IMR-90 (cell line): Measurements from ENCODE around the gene ZNF827. TPM values are rescaled to one million over a fixed set of nuclear protein-coding genes. Genes with fewer than 3 reads are reported as not detected.

Experiments used
- ATAC-seq: fragments of 200-7000 bp; cut with Tn5 transposase; 2 replicates; pipeline ENCODE4 v1.9.1; 2020; ENCODE audit warnings: low read depth, mild to moderate bottlenecking, moderate library complexity
- BruUV-seq: library from RNA; stranded (reverse); fragments of 400-500 nt; replicated peaks from 2 replicates; lab custom pipeline; 2021; lab: Mats Ljungman, UMichigan
- CTCF ChIA-PET: fragments of 300-600 bp; formaldehyde crosslinking; extraction: SDS; loops from one replicate; lab custom pipeline; 2021; ENCODE audit warnings: antibody characterized with exemption; lab: Yijun Ruan, JAX
- POLR2A ChIA-PET: fragments of 300-600 bp; sonication (Branson Sonifier 250); formaldehyde crosslinking; loops from one replicate; lab custom pipeline; 2022; ENCODE audit warnings: antibody characterized with exemption; ENCODE audit not compliant: unreplicated experiment; lab: Charles Lee
- DNase-seq: peaks from one replicate; pipeline ENCODE4 v3.0.0; 2013
- H2AFZ ChIP-seq: replicated peaks from 2 replicates; pipeline ENCODE3; 2013; ENCODE audit warnings: low read length, mild to moderate bottlenecking; ENCODE audit not compliant: poor library complexity
- H2AK5ac ChIP-seq: 2 replicates; pipeline ENCODE4 v1.6.1; 2013; ENCODE audit warnings: low read depth, low read length, inconsistent platforms
- H2AK9ac ChIP-seq: replicated peaks from 2 replicates; pipeline ENCODE3; 2013; ENCODE audit warnings: mild to moderate bottlenecking, low read depth, low read length, moderate library complexity; ENCODE audit not compliant: poor library complexity
- H2BK120ac ChIP-seq: 2 replicates; pipeline ENCODE4 v1.6.1; 2013; ENCODE audit warnings: low read depth, low read length, inconsistent platforms
- H2BK15ac ChIP-seq: 3 replicates; pipeline ENCODE4 v1.6.1; 2013; ENCODE audit warnings: low read depth, low read length, inconsistent platforms
- H2BK20ac ChIP-seq: 2 replicates; pipeline ENCODE4 v1.6.1; 2013; ENCODE audit warnings: low read depth, mild to moderate bottlenecking, inconsistent platforms, low read length, moderate library complexity
- H2BK5ac ChIP-seq: 2 replicates; pipeline ENCODE4 v1.6.1; 2013; ENCODE audit warnings: mild to moderate bottlenecking, low read depth, low read length, inconsistent platforms; ENCODE audit not compliant: poor library complexity, severe bottlenecking
- H3K14ac ChIP-seq: replicated peaks from 2 replicates; pipeline ENCODE4 v1.6.1; 2013; ENCODE audit warnings: low read depth, low read length, inconsistent platforms
- H3K18ac ChIP-seq: 2 replicates; pipeline ENCODE4 v1.6.1; 2013; ENCODE audit warnings: low read depth, low read length, control low read depth
- H3K23ac ChIP-seq: 2 replicates; pipeline ENCODE4 v1.6.1; 2013; ENCODE audit warnings: low read depth, low read length, inconsistent platforms
- H3K27ac ChIP-seq: 2 replicates; pipeline ENCODE4 v1.5.1; 2013; ENCODE audit warnings: mild to moderate bottlenecking, control low read depth, low read length; ENCODE audit not compliant: insufficient read depth
- H3K27me3 ChIP-seq: 2 replicates; pipeline ENCODE4 v1.6.1; 2013; ENCODE audit warnings: low read length; ENCODE audit not compliant: control insufficient read depth, insufficient read depth
- H3K36me3 ChIP-seq: 2 replicates; pipeline ENCODE4 v1.6.1; 2013; ENCODE audit warnings: low read length, mixed read lengths; ENCODE audit not compliant: control insufficient read depth, insufficient read depth
- H3K4ac ChIP-seq: 2 replicates; pipeline ENCODE4 v1.6.1; 2013; ENCODE audit warnings: low read depth, low read length, inconsistent platforms
- H3K4me1 ChIP-seq: 2 replicates; pipeline ENCODE4 v1.6.1; 2013; ENCODE audit warnings: low read length, mixed read lengths; ENCODE audit not compliant: control insufficient read depth, insufficient read depth
- H3K4me2 ChIP-seq: 2 replicates; pipeline ENCODE4 v1.6.1; 2013; ENCODE audit warnings: low read depth, mild to moderate bottlenecking, control low read depth, low read length, moderate library complexity
- H3K4me3 ChIP-seq: 2 replicates; pipeline ENCODE4 v1.5.1; 2013; ENCODE audit warnings: low read depth, mild to moderate bottlenecking, control low read depth, low read length, moderate library complexity; ENCODE audit not compliant: insufficient read depth
- H3K56ac ChIP-seq: 2 replicates; pipeline ENCODE4 v1.6.1; 2013; ENCODE audit warnings: low read length, inconsistent platforms; ENCODE audit not compliant: insufficient read depth; ENCODE audit errors: extremely low read depth
- H3K79me1 ChIP-seq, 2 experiments: 2 replicates each; pipeline ENCODE4 v1.6.1; 2013; ENCODE audit warnings: low read length in 2 of 2, inconsistent platforms in 1 of 2, low read depth in 1 of 2
- H3K9ac ChIP-seq: 2 replicates; pipeline ENCODE4 v1.6.1; 2013; ENCODE audit warnings: low read depth, low read length, control low read depth
- H3K9me1 ChIP-seq: 2 replicates; pipeline ENCODE4 v1.6.1; 2013; ENCODE audit warnings: low read length, inconsistent platforms; ENCODE audit not compliant: insufficient read depth
- H3K9me3 ChIP-seq: 2 replicates; pipeline ENCODE4 v1.6.1; 2013; ENCODE audit warnings: low read length; ENCODE audit not compliant: control insufficient read depth, insufficient read depth
- H4K20me1 ChIP-seq: 2 replicates; pipeline ENCODE4 v1.6.1; 2013; ENCODE audit warnings: low read length, inconsistent platforms; ENCODE audit not compliant: insufficient read depth
- H4K5ac ChIP-seq: 2 replicates; pipeline ENCODE4 v1.6.1; 2013; ENCODE audit warnings: mild to moderate bottlenecking, low read depth, low read length, control low read depth
- H4K8ac ChIP-seq, 2 experiments: 2 replicates each; pipeline ENCODE4 v1.6.1; 2013; ENCODE audit warnings: low read depth in 2 of 2, low read length in 2 of 2, control low read depth in 1 of 2, inconsistent platforms in 1 of 2
- H4K91ac ChIP-seq: 2 replicates; pipeline ENCODE4 v1.6.1; 2013; ENCODE audit warnings: low read depth, low read length, inconsistent platforms; ENCODE audit not compliant: insufficient read depth
- BHLHE40 ChIP-seq: fragments of 150-350 bp; IDR thresholded peaks from 2 replicates; pipeline ENCODE4 v1.6.1; 2016; ENCODE audit warnings: mild to moderate bottlenecking, low read depth, low read length
- CHD1 ChIP-seq: IDR thresholded peaks from 2 replicates; pipeline ENCODE4 v1.6.1; 2012; ENCODE audit warnings: low read depth, low read length, improper control_type of control experiment
- CTCF ChIP-seq: conservative IDR thresholded peaks from 2 replicates; pipeline ENCODE4 v1.5.1; 2012; ENCODE audit warnings: mild to moderate bottlenecking, low read depth, low read length, improper control_type of control experiment
- ELK1 ChIP-seq: fragments of 150-350 bp; IDR thresholded peaks from 2 replicates; pipeline ENCODE4 v1.6.1; 2016; ENCODE audit warnings: low read depth, mild to moderate bottlenecking, low read length, moderate library complexity, borderline replicate concordance
- MAFK ChIP-seq: IDR thresholded peaks from 2 replicates; pipeline ENCODE4 v1.6.1; 2012; ENCODE audit warnings: low read depth, low read length, improper control_type of control experiment
- MAZ ChIP-seq: IDR thresholded peaks from 2 replicates; pipeline ENCODE4 v1.6.1; 2012; ENCODE audit warnings: low read depth, mild to moderate bottlenecking, low read length, improper control_type of control experiment, moderate library complexity, borderline replicate concordance
- MXI1 ChIP-seq: IDR thresholded peaks from 2 replicates; pipeline ENCODE4 v1.6.1; 2012; ENCODE audit warnings: low read depth, mild to moderate bottlenecking, low read length, moderate library complexity, borderline replicate concordance
- NFE2L2 ChIP-seq: fragments of 150-350 bp; IDR thresholded peaks from 2 replicates; pipeline ENCODE4 v1.6.1; 2016; ENCODE audit warnings: low read depth, mild to moderate bottlenecking, low read length
- POLR2A ChIP-seq: IDR thresholded peaks from 2 replicates; pipeline ENCODE4 v1.6.1; 2012; ENCODE audit warnings: mild to moderate bottlenecking, low read depth, low read length
- RAD21 ChIP-seq: IDR thresholded peaks from 2 replicates; pipeline ENCODE4 v1.6.1; 2012; ENCODE audit warnings: low read length, improper control_type of control experiment
- RCOR1 ChIP-seq: IDR thresholded peaks from 2 replicates; pipeline ENCODE4 v1.6.1; 2012; ENCODE audit warnings: mild to moderate bottlenecking, low read length, improper control_type of control experiment; ENCODE audit not compliant: insufficient replicate concordance
- dilution Hi-C: fragments of 300-500 bp; cut with HindIII; formaldehyde crosslinking; loops from one replicate; pipeline ENCODE4 v1.14.3; 2018; ENCODE audit warnings: low sequenced_read_pairs; ENCODE audit not compliant: unreplicated experiment
- in situ Hi-C: fragments of 300-500 bp; cut with MboI; formaldehyde crosslinking; loops from 3 replicates; pipeline ENCODE4 v1.14.3; 2019; ENCODE audit warnings: low sequenced_read_pairs, inconsistent platforms, mixed read lengths
- intact Hi-C: fragments of 100-400 bp; cut with micrococcal nuclease; formaldehyde crosslinking; loops from 2 replicates; pipeline ENCODE4 v1.10.0; 2022
- polyA plus RNA-seq, 3 experiments: library from polyadenylated mRNA; depleted of rRNA; stranded (reverse); fragments of >200 nt; gene quantifications; 2 replicates each; pipeline ENCODE4 v1.2.3, GENCODE V29; 2012; ENCODE audit warnings: low replicate concordance in 1 of 3
- total RNA-seq: library from RNA; depleted of rRNA; stranded (reverse); fragments of >200 nt; gene quantifications from 2 replicates; pipeline ENCODE4 v1.2.3, GENCODE V29; 2012

ZNF827 gene
- total and polyA plus RNA-seq, 2 of the 4 experiments (the other 2 are of a cell fraction), result 6.6 to 31.7 TPM

DNA sequence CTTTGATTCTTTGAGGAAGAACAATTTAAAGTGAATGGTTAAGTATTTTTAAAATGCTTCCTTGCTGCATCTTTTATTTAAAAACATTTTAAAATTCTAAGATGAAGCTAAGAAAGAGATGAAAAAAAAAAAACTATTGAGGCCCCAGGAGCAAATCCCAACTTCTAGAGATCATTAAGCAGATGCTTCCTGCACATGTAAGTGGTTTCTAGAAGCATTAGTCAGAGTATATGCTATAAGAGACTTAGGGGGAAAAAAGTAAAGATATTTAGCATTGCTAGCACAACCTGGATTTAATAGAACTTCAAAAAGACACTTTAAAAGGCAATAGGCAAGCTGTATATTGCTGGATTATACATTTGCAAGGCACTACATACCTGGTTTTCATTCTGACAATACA lies 64.7 kb downstream of the ZNF827 start:
- Histone ChIP-seq H2AK9ac (no peak overlapping the region), H3K4ac (no peak overlapping the region), H3K23ac (no peak overlapping the region), H3K4me2 (no peak overlapping the region), H4K8ac (no peak overlapping the region), H3K9me3 (no peaks in the 10 kb centered on the region), H3K9ac (no peak overlapping the region), H3K4me3 (no peak overlapping the region), H3K56ac (no peak overlapping the region), H2BK120ac (no peak overlapping the region), H3K9me1 (peaks cover 3% of the 10 kb centered on the region; the same call in 1 of the 2 replicates), H3K14ac (no peak overlapping the region), H4K91ac (no peak overlapping the region), H2AFZ (no peak overlapping the region), H3K36me3 (peaks cover 4% of the 10 kb centered on the region; the same call in 1 of the 2 replicates), H2BK5ac (no peak overlapping the region), H2AK5ac (no peak overlapping the region), H2BK20ac (no peak overlapping the region), H4K5ac (no peak overlapping the region), H3K27ac (no peak overlapping the region), H3K18ac (no peak overlapping the region), H4K20me1 (no peaks in the 10 kb centered on the region), H3K27me3 (no peaks in the 10 kb centered on the region), H2BK15ac (no peak overlapping the region), H3K4me1 (peaks cover 5% of the 10 kb centered on the region), H3K79me1 (peaks cover 3 to 23% of the 10 kb centered on the region in 2 experiments; a peak in 3 of 4 replicates)
- dilution Hi-C loops (no loop called here), intact Hi-C loops (no loop called here), in situ Hi-C loops (no loop called here)
- BruUV-seq, result no TSS peak
- no peak for TF ChIP-seq RCOR1
- no peak for TF ChIP-seq NFE2L2
- TF ChIP-seq ELK1, result no peak
- TF ChIP-seq MAZ, result no peak
- TF ChIP-seq MAFK, result no peak
- TF ChIP-seq RAD21, result no peak
- no peak for TF ChIP-seq BHLHE40
- TF ChIP-seq CHD1, result no peak
- no peak for TF ChIP-seq MXI1
- TF ChIP-seq CTCF, result no peak
- no peak for TF ChIP-seq POLR2A
- DNase-seq (no peak), ATAC-seq (no peak)
- CTCF ChIA-PET, result no interaction called here
- POLR2A ChIA-PET, result no interaction called here
